ENCODE data around the gene MBP. TPM values are rescaled to one million over a fixed set of nuclear protein-coding genes. Genes with fewer than 3 reads are reported as not detected.

The MBP gene
- total and polyA plus RNA-seq, 2 donors (not counting 3 experiments of a cell fraction or from before 2014, with no cell fraction given): 1.7 to 2.3 TPM

DNA sequence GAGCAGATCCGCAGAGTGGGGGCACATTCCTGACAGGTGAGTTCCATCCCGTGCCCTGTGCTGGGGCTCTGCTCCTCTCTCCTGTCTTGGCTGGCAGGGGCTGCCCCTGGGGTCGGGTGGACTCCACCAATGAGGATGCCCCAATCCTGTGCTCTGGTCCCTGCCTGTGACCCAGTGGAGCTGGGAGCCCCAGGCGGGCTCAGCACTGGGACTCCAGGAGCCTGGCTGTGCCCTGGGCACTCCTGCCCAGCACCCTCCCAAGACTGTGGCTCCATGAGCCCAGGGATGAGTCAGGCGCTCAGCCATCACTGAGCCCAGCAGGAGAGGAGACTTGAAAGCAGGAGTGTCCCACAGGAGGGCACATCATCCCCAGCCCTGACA, 53.9 kb downstream of the MBP start:
- ChIA-PET POLR2A (no interaction called here), CTCF (interaction anchor here (1.3 to 1.6 kb wide), 2 partner anchors 133 to 276 kb away, joined by 4 to 5 read pairs; no protein-coding TSS in a partner anchor)
- dilution Hi-C loops (cut with MboI; ENCODE audit: extremely low pct_ligation_motif_present, low sequenced_read_pairs): no loop called here

More for the DNA sequence above, 53.9 kb downstream of the MBP start:
- Histone ChIP-seq H3K36me3 (ENCODE audit: control insufficient read depth in 2 of 2, extremely low read depth in 1 of 2, insufficient read depth in 2 of 2, low read length in 2 of 2) (no peaks in the 10 kb centered on the region), H4K20me1 (replicated peaks; ENCODE audit: control insufficient read depth, extremely low read depth, insufficient read depth, low read length) (no peaks in the 10 kb centered on the region), H3K9me1 (replicated peaks; ENCODE audit: control insufficient read depth, extremely low read depth, insufficient read depth, low read length) (no peaks in the 10 kb centered on the region), H2AFZ (ENCODE audit: low read depth, low read length) (no peak overlapping the region), H3K9ac (replicated peaks; ENCODE audit: extremely low read depth, insufficient read depth, low read length) (no peak overlapping the region), H3K79me2 (ENCODE audit: control insufficient read depth, insufficient read depth, low read length) (no peaks in the 10 kb centered on the region), H3K9me3 (replicated peaks; ENCODE audit: control insufficient read depth, insufficient read depth, low read length) (no peaks in the 10 kb centered on the region), H3K4me2 (ENCODE audit: insufficient read depth, low read length) (no peak overlapping the region), H3K4me3 (replicated peaks in 1 of 3; ENCODE audit: insufficient read depth in 1 of 3, low read depth in 1 of 3, low read length in 3 of 3) (no peak overlapping the region), H3K27ac (ENCODE audit: insufficient read depth, low read depth, low read length) (no peak overlapping the region), H3K4me1 (ENCODE audit: control insufficient read depth, extremely low read depth, insufficient read depth, low read length) (no peaks in the 10 kb centered on the region), H3K27me3 (ENCODE audit: control insufficient read depth in 2 of 2, insufficient read depth in 2 of 2, low read length in 2 of 2) (no peaks in the 10 kb centered on the region)
- no TSS peak for BruUV-seq (replicated peaks)
- FAIRE-seq: no peak
- TF ChIP-seq, protein P1, sequence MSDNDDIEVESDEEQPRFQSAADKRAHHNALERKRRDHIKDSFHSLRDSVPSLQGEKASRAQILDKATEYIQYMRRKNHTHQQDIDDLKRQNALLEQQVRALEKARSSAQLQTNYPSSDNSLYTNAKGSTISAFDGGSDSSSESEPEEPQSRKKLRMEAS (IDR thresholded peaks at IDR 0.05; ENCODE audit: insufficient read depth, insufficient read length): no peak
- TF ChIP-seq JUN (IDR thresholded peaks at IDR 0.05; ENCODE audit: borderline replicate concordance, insufficient read depth, insufficient read length, low read depth) (no peak), MYC (IDR thresholded peaks at IDR 0.05; ENCODE audit: low read depth, low read length) (no peak), POLR2AphosphoS5 (IDR thresholded peaks at IDR 0.05; ENCODE audit: insufficient read depth, low read depth, low read length) (no peak), POLR2A (IDR thresholded peaks at IDR 0.05; ENCODE audit: low read depth, low read length) (no peak), CTCF (IDR thresholded peaks at IDR 0.05; ENCODE audit: extremely low read depth in 1 of 2, insufficient read depth in 1 of 2, low read depth in 1 of 2, low read length in 2 of 2) (no peak), FOS (IDR thresholded peaks at IDR 0.05; ENCODE audit: borderline replicate concordance, insufficient read depth, low read length) (no peak), EZH2 (IDR thresholded peaks at IDR 0.05; ENCODE audit: borderline replicate concordance, low read depth, low read length, severe bottlenecking) (no peak), GATA2 (IDR thresholded peaks at IDR 0.05; ENCODE audit: insufficient read depth, insufficient read length, low read depth, low read length) (no peak)
- intact Hi-C loops (cut with micrococcal nuclease): no loop called here
- DNase-seq (ENCODE audit: low read depth, low spot score): no peak

Measured in endothelial cell of umbilical vein (primary cell).